HL-60/S4 treated with retinoic acid at 250 ng/mL for 4 days and 3 days (cell line): ENCODE measurements around the gene NOL6.
"Not testable (repeated sequence)": the region's sequence is repeated elsewhere in the genome, so short reads cannot be mapped to it uniquely, and the experiment has no call there.

ENCODE experiments used
- in situ Hi-C: fragments of 300-500 bp; cut with MboI; formaldehyde crosslinking; loops from 2 replicates; pipeline ENCODE4 v1.7.0; 2022; ENCODE audit warnings: low sequenced_read_pairs

NOL6 gene, protein sequence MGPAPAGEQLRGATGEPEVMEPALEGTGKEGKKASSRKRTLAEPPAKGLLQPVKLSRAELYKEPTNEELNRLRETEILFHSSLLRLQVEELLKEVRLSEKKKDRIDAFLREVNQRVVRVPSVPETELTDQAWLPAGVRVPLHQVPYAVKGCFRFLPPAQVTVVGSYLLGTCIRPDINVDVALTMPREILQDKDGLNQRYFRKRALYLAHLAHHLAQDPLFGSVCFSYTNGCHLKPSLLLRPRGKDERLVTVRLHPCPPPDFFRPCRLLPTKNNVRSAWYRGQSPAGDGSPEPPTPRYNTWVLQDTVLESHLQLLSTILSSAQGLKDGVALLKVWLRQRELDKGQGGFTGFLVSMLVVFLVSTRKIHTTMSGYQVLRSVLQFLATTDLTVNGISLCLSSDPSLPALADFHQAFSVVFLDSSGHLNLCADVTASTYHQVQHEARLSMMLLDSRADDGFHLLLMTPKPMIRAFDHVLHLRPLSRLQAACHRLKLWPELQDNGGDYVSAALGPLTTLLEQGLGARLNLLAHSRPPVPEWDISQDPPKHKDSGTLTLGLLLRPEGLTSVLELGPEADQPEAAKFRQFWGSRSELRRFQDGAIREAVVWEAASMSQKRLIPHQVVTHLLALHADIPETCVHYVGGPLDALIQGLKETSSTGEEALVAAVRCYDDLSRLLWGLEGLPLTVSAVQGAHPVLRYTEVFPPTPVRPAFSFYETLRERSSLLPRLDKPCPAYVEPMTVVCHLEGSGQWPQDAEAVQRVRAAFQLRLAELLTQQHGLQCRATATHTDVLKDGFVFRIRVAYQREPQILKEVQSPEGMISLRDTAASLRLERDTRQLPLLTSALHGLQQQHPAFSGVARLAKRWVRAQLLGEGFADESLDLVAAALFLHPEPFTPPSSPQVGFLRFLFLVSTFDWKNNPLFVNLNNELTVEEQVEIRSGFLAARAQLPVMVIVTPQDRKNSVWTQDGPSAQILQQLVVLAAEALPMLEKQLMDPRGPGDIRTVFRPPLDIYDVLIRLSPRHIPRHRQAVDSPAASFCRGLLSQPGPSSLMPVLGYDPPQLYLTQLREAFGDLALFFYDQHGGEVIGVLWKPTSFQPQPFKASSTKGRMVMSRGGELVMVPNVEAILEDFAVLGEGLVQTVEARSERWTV

GRCh38 chr9:33473643-33474352, at the start of gene NOL6:
NOL6 (minus strand) TSS chr9:33473924; CDS start chr9:33473842, 82 bp downstream.
- in situ Hi-C loops: no loop called here

GRCh38 chr9:33521861-33522260, 48.1 kb upstream of the NOL6 start:
- in situ Hi-C loops: not testable (repeated sequence)

GRCh38 chr9:33517934-33518577, 44.3 kb upstream of the NOL6 start:
- in situ Hi-C loops: not testable (repeated sequence)

DNA sequence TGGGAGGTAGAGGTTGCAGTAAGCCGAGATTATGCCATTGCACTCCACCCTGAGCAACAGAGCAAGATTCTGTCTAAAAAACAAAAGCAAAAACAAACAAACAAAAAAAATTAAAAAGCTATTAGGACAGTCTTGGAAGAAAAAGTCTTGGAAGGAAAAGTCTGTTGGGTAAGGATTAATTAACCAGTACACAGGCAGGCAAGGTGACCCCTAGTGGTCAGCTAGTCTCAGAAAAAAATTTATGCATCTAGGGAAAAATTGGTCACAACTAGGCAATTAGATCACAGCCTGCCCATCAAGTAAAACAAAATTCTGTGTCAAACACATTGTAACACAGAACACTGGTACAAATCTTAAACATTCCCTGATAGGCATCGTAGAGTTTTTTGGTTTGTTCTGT, 43.6 kb upstream of the NOL6 start:
- in situ Hi-C loops: no loop called here

DNA sequence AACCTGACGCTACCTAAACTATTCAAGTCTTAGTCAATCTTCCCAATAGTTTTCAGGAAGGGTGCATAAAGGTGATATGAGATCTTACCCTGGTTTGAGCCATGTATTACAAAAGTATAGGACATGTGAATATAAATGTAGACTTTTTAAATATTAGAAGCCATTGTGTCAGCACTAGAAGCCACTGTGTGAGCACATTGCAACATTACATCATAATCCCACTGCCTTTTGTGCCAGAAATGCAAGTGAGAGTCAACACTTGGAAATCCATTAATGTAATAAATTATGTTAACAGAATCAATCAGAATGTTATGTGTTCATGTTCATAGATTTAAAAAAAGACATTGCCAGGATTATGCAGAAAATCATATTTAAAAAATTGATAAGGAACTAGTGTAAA, 42.7 kb upstream of the NOL6 start:
- in situ Hi-C loops: not testable (repeated sequence)

- in situ Hi-C loops: not testable (repeated sequence)
These were observed 41.7 kb upstream of the NOL6 start for GRCh38 chr9:33515342-33515995.

- in situ Hi-C loops: not testable (repeated sequence)
These were observed 38.8 kb upstream of the NOL6 start for GRCh38 chr9:33512535-33512934.

GRCh38 chr9:33511184-33511517, 37.4 kb upstream of the NOL6 start:
- in situ Hi-C loops: not testable (repeated sequence)

DNA sequence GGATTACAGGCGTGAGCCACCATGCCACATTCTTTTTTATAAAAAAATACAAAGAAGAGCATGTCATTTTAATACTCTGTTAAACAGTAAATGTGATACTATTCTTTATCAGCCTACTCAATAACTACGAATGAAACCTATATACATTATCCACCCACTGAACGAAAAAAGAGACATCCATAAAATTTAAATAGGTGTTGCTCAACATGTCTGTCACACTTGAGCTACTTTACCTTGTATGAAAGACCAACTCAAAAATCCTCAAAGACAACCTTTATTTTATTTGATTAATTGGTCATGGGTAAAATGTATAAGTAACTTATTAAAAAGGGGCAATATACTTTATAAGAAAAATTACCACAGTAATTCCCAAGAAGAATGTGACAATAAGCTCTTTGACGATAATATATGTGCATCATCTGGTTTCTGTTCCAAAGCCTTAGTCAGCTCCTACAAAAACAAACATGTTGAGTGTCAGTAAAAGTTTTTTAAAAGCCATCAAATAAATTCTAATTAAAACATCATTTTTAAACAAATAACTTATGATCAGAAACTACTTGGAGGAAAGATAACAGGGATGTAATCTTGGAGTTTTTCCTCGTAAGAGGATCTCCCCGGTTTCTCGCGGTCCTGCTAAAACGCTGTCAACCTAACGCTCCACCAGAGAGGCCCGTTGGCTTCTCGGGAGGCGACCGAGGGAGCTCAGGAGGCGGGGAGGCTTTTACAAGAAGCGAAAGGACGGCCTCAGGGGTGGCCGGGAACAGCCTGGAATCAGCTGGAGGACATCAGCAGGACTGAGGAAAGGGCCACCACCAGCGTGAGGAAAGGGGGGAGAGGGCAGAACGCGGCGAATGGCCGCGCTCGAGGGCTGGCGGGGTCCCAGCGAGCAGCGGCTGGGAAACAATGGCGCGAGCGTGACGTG, 36.8 kb upstream of the NOL6 start:
- in situ Hi-C loops: no loop called here

DNA sequence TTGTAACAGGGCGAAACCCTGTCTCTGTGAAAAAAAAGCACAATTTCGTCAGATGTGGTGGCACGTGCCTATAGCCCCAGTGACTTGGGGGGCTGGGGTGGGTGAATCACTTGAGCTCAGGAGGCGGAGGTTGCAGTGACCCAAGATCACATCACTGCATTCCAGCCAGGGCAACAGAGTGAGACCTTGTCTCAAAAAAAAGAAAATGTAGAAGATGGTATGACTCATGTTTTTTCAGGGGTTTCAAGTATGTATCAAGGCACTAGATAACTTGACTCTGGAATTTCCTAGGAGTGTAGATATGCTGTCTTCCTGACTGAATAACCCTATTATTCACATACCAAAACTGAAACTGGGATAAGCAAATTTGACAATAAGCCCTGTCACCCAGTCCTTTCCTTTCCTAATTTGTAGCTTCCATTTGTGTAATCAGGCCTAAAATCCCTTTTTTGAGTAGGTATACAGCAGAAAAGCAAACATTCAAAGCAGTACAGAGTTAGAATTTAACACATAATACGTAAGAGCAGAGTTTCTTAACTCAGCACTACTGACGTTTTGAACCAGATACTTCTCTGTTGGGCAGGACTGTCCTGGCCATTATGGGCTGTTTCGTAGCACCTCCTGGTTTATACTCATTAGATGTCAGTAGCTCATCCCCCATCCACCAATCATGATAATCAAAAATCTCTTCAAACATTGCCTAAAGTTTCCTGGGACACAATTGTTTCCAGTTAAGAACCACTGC, 33.1 kb upstream of the NOL6 start:
- in situ Hi-C loops: no loop called here

- in situ Hi-C loops: no loop called here
These were observed 24.7 kb upstream of the NOL6 start for GRCh38 chr9:33498387-33498786.

- in situ Hi-C loops: not testable (repeated sequence)
These were observed 20.1 kb upstream of the NOL6 start for GRCh38 chr9:33493819-33494218.

- in situ Hi-C loops: no loop called here
These were observed 15.3 kb upstream of the NOL6 start for GRCh38 chr9:33489066-33489465.

DNA sequence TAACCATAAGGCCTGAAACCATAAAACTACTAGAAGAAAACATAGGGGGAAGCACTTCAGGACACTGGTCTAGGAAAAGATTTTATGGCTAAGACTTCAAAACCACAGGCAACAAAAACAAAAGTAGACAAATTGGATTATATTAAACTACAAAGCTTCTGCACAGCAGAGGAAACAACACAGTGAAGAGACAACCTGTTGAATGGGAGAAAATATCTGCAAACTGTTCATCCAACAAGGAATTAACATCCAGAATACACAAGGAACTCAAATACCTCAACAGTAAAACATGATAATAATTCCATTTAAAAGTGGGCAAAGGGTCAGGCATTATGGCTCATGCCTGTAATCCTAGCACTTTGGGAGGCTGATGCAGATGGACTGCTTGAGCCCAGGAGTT, 11.6 kb upstream of the NOL6 start:
- in situ Hi-C loops: not testable (repeated sequence)

GRCh38 chr9:33480976-33481375, 7.3 kb upstream of the NOL6 start:
- in situ Hi-C loops: no loop called here

- in situ Hi-C loops: no loop called here
These were observed 6.4 kb upstream of the NOL6 start for GRCh38 chr9:33480106-33480505.

DNA sequence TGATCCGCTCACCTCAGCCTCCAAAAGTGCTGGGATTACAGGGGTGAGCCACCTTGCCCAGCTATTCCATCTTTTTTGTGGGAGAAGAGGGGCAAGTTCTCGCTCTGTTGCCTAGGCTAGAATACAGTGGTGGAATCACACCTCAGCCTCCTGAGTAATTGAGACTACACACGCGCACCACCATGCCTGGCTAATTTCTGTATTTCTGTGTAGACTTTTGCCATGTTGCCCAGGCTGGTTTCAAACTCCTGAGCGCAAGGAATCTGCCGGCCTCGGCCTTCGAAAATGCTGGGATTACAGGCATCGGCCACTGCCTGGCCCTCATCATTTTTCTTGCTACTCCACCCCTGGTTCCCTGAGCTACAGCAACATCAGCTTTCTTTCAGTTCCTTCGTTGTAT, 2.8 kb upstream of the NOL6 start:
- in situ Hi-C loops: no loop called here

- in situ Hi-C loops: no loop called here
These were observed 1.6 kb upstream of the NOL6 start for GRCh38 chr9:33475357-33475756.
